Peyer's patch (tissue), 4 donors: Measurements from ENCODE around the gene PCNX2.

Experiments used
- CTCF ChIP-seq, 6 experiments: fragments of 450-650 bp in 4 of 6; fragments of 200-600 bp in 2 of 6; sonication (generic) in 1 of 6; IDR thresholded peaks; one replicate each; pipeline ENCODE4 v1.5.1; 2017 to 2019; ENCODE audit warnings: antibody characterized with exemption in 6 of 6, mild to moderate bottlenecking in 3 of 6, moderate library complexity in 1 of 6
- POLR2A ChIP-seq, 2 donors: fragments of 450-650 bp; IDR thresholded peaks; one replicate each; pipeline ENCODE4 v1.5.1; 2017; ENCODE audit warnings: antibody characterized with exemption in 2 of 2, mild to moderate bottlenecking in 2 of 2, moderate library complexity in 2 of 2

- TF ChIP-seq CTCF (IDR thresholded peaks at IDR 0.05) (no peak), POLR2A (IDR thresholded peaks at IDR 0.05) (no peak)
These were observed 344.3 kb downstream of the PCNX2 start for GRCh38 chr1:232951180-232951579.
